NCI-H1417 (cell line): ENCODE measurements around the gene CFAP221.
"Not testable (repeated sequence)": the region's sequence is repeated elsewhere in the genome, so short reads cannot be mapped to it uniquely, and the experiment has no call there.

Source experiments
- DNase-seq, 3 experiments: peaks; one replicate each; lab custom pipeline; 2025; lab: John Stamatoyannopoulos, UW

The CFAP221 gene

DNA sequence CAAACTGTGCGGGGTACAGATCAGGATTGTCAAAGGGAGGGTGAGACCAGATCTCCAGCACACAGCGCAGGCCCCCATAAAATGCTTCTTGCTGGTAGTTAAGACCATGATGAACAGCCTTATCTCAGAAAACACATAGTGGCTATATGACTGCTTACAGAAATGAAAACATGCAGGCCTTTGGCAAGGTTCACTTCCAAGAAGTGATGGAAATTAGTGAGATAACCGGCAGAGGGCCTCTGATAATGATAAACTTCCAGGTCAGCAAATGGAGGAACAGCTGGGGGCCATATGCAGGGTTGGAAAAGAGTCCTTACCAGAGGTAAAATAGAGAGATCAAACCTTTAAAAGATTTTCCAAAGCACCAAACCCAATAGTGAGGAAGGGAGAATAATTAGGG lies 46.6 kb downstream of the CFAP221 start:
- no peak for DNase-seq

DNA sequence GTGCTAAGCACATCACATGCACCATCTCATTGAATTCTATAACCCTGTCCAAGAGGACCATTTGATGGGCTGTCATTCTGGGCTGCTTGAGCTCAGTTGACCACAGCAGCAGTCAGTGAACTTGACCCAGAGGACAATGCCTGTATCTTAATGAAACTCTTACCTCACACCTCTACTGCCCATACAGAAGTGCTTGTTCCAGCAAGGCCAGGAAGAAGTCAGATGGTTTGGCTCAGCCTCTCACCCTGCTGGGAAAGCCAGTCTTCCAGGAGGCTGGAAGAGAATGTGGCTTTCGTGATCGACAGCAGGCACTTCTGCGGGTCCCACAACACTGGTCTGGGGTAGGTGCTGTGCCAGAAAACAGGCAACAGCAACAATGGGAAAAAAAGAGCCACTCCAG lies 47.3 kb downstream of the CFAP221 start:
- no peak for DNase-seq

DNA sequence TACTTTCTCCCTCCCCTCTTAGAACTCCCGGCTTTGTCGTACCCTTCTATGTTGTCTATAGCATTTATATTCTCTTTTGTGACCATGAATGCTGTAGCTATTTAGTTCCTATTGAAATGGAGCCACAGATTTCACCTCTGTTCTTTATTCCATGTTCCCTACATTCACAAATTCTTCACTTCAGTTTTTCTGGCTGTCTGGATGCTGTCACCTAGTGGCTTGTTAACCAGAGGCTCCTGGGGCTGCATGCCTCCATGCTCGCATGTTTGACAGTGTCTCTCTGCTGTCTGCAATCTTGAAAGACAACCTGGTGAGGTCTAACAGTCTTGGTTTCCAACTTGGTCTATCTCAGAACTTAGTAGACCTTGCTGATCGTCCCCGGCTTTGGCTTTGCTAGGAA lies 48.2 kb downstream of the CFAP221 start:
- no peak for DNase-seq

DNA sequence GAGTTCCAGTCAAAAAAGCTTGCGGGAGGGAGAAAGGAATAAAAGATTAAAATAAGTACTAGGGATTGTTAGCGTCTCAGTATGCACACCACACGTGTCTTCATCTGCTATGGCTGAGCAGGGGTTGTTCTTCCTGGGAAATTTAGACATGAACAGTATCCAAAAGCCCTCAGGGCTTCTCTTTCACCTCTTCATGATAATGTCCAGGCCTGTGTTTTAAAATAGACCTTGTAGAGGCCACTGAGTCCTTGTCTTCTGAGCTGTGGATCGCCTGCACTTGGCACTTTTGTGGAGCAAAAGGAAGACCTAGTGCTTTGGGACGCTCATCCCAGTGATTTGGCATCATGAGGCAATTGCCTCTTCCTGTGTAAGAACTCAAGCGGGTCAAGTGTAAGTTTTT lies 52.4 kb downstream of the CFAP221 start:
- no peak for DNase-seq

DNA sequence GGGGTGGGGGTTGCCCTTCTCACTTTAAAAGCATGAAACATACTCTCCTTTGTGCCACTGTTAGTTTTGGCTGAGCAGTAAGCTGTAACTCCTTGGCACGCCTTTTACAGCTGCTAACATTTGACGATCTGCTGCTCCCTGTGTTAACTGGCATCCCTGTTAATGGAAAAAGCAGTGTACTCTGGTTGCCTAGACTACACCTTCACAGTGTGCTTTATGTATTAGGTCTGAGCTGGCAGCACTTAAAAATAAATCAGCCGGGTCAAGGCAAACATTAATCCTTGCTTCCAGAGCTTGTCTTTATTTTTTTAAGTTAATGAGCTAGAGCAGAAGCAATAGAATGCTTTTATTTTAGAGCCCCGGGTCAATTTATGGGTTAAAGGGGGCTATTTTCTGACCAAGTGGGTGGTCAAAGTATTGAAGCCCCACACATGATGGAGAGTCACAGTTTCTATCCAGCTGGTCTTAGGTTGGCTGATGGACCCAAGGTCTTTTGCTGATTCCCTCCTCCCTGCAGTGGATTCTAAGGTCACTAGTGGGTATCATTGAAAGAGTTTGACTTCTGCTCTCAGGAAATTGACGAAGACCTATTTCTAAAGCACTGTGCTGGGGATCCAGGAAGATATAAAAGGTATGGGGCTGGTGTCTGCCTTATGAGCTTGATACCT lies 54.5 kb downstream of the CFAP221 start:
- peak; percentile 55 to 87 (median 69) for DNase-seq

DNA sequence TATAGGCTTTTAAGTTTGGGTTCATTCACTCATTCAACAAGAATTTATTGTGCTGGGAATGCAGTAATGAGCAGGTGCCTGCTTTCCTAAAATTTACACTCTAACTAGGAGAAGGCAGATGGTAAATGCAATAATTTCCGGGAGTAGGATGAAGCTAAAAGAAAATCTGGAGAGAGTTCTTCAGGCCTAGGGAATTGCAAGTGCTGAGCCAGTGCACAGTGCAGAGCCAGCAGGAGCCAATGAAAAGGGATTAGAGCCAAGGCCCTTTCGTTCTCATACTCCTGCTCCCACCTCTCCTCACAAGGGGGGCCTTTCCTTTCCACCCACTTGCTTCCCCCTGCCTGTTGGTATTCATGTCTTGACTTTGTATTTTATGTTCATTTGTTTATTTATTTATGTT lies 55.1 kb downstream of the CFAP221 start:
- no peak for DNase-seq

DNA sequence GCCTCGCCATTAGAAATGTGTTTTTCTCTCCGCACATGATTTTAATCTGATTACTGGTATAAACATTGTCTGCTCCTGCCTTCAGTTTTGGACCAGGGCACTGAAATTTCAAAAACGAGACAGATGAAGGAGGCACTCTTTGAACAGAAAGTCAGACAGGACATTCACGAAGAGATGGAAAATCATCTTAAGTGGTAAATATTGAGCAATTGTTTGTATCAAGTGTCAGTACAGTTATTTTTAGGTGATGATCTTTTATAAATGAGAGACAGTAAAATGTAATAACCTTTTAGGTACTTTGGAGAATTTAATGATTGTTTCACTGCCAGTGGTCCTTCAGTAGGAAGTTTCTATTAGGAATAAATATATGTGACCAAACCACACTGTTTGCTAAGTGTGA lies 60.8 kb downstream of the CFAP221 start:
- DNase-seq: no peak

DNA sequence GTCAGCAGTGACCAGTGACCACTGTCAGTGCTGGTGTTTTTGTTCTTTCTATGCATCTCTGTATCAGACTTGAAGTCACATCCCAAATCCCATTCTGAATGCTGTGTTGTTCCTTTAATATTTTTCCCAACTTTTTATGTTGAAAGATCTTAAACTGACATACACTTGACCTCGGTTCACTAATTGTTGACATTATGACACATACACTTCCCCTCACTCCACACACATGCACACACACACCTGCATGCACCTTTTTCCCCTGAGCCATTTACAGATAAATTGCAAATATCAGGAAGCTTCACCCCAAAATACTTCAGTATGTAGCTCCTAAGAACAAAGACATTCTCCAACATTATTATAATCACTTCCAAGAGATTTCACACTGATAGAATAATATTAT lies 62.4 kb downstream of the CFAP221 start:
- DNase-seq: no peak

DNA sequence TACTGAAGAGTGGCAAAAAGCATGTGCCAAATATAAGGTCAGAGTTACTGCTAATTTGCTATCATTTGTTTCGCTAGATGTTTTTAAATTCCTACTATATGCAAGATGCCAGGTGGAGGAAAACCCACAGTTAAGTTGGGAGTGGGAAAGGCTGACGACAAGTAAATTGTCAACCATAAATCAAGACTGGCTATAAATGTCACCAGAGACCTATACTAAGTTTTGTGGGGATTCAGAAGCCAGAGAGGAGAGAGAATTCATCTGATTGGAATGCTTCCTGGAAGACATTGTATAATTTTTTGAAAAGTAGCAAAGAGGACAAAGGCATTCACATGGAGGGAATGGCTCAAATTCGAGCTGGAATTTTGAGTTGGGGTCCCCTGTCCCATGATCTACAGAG lies 64.3 kb downstream of the CFAP221 start:
- DNase-seq: peak in 1 of 3 experiments; percentile 10

DNA sequence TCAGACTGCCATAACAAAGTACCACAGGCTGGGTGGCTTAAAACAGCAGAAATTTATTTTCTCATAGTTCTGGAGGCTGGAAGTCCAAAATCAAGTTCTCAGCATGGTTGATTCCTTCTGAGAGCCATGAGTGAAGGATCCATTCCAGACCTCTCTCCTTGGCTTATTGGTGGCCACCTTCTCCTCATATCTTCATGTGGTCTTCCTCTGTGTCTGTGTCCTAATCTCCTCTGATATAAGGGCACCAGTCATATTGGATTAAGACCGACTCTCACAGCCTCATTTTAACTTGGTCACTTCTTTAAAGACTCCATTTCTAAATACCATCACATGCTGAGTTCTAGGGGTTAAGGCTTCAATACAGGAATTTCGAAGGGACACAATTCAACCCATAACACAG lies 65.1 kb downstream of the CFAP221 start:
- DNase-seq: no peak

DNA sequence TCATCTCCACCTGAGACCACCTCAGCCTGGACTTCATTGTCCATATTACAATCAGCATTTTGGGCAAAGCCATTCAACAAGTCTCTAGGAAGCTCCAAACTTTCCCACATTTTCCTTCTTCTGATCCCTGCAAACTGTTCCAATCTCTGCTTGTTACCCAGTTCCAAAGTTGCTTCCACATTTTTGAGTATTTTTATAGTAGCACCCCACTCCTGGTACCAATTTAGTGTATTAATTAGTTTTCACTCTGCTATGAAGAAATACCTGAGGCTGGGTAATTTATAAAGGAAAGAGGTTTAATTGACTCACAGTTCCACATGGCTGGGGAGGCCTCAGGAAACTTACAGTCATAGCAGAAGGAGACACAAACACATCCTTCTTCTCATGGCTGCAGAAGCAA lies 69.9 kb downstream of the CFAP221 start:
- not testable (repeated sequence) for DNase-seq

DNA sequence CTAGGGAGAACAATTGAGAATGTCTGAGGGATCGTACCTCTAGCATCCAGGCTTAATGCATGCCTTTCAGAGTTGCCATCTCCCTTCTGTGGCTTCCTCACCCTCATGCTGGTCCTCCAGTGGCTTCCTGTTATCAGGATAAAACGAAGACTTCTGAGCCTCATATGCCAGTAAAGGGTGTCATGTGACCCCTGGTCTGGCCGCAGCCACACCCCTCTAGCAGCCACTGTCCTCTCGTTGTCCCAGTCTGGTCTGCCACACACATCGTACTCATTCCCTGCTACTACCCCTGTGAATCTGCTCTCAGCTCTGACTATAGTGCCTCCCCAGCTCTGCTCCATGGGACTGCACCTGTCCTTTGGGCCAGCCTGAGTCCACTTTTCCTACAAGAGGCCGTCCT lies 72.2 kb downstream of the CFAP221 start:
- no peak for DNase-seq

DNA sequence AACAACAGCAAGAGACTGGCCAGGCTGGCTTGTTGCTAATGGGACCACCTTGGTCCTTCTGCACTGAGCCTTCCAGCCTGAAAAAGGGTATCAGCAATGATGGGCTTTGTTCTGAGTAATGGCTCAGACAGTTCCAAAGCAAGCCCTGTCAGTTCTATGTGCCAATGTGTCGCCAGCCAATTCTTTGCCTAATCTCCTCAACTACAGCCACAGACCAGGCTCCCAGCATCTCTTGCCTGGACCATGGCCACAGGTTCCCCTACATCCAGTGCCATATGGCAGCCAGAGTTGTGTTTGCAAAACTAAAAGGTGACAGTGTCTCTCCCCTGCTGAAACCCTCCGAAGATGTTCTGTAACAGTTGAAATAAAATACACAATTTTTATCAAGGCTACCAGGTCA lies 73.2 kb downstream of the CFAP221 start:
- DNase-seq: no peak

DNA sequence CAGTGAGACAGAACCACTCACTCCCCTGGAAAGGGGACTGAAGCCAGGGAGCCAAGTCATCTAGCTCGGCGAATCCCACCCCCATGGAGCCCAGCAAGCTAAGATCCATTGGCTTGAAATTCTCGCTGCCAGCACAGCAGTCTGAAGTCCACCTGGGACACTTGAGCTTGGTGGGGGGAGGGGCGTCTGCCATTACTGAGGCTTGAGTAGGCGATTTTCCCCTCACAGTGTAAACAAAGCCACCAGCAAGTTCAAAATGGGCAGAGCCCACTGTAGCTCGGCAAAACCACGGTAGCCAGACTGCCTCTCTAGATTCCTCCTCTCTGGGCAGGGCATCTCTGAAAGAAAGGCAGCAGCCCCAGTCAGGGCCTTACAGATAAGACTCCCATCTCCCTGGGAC lies 74.5 kb downstream of the CFAP221 start:
- peak in 1 of 3 experiments; percentile 8 for DNase-seq

DNA sequence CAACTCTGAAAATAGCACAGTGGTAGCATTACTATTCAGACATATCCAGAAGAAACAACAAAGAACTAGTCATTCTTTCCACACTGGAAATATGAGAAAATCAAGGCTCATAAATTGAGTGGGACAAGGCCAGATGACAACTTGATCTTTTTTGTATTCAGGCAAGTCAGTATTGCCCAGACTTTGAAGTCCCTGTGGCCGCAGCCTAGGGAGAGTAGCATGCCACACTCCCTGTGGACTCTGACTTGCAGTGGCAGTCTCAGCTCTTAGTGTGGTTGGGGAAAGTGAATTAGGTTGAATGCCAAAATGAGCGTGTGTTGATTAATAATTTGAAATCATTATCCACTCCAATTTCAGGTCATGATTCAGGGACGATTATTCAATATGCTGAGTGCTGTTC lies 81.0 kb downstream of the CFAP221 start:
- DNase-seq: no peak

DNA sequence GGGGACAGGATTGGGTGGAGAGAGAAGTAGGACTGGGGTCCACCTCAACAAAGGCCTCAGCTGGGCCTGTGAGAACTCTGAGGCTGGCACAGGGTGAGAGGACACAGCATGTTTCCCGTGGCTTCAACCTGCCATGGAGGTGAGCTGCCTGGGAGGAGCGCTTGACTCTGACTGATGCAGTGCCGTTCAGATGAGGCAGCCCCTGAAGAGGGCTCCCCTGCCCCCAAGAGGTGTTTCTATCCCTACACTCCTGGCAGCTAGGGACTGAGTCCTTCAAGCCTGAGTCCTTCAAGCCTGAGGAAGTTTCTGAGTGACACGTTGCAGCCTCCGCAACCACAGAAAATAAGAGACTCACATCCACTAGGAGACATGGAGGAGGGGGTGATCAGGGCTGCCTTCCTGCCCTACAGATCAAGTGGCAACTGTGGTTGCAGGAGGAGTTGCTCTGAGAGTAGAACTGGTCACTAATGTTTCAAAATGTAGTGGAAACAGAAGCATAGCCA lies 85.1 kb downstream of the CFAP221 start:
- no peak for DNase-seq

DNA sequence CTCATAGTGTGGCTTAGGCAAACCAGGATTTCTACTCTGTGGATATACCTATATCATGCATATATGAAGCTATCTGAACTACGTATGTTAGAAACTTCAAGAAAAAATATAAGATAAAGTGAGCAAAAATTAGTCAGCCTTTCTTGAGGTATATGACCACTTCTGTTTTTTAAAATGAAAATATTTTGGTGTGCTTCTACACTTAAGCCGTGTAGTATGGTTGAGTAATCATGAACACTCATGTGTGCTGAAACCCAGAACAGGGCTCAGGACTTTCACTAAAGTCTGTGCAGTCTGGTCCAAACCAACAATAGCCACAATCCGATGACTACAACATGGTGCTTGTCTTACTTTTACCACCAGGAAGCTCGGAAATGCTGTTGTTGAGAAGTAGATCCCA lies 85.9 kb downstream of the CFAP221 start:
- no peak for DNase-seq

DNA sequence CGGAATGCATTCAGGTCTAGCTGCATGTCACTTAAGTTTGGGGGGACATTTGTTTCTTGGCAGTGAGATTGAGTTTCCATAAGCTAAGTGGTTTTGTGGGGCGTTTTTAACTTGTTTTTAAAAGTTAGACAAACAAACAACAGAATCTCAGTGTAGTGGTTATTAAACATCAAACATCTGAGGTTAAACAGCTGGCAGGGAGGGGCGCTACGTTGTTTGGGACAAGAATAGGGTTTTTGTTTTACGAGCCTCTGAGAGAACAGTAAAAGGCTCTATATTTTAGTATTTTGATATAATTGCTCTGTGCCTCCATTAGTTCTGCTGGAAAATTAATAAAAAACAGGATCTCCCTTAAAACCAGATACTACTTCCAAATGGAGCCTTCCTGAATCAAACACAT lies 93.1 kb downstream of the CFAP221 start:
- no peak for DNase-seq

DNA sequence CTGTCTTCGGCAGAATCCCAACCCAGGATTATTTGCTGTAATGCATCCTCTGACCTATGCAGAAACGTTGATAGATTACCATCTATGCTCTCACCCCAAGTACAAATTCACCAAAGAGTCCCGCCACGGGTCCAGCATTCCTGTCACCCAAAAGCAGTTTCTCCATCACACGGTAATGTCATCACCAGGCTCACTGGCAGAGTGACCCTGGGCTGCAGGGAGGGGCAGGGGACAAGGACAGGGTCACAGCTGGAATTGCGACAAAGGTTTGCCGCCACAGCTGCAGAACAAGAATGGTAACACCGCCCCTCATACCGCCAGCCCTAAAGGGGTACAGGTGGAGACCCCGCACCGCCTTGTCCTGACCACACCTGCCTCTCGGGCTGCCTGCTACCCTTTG lies 94.0 kb downstream of the CFAP221 start:
- no peak for DNase-seq

DNA sequence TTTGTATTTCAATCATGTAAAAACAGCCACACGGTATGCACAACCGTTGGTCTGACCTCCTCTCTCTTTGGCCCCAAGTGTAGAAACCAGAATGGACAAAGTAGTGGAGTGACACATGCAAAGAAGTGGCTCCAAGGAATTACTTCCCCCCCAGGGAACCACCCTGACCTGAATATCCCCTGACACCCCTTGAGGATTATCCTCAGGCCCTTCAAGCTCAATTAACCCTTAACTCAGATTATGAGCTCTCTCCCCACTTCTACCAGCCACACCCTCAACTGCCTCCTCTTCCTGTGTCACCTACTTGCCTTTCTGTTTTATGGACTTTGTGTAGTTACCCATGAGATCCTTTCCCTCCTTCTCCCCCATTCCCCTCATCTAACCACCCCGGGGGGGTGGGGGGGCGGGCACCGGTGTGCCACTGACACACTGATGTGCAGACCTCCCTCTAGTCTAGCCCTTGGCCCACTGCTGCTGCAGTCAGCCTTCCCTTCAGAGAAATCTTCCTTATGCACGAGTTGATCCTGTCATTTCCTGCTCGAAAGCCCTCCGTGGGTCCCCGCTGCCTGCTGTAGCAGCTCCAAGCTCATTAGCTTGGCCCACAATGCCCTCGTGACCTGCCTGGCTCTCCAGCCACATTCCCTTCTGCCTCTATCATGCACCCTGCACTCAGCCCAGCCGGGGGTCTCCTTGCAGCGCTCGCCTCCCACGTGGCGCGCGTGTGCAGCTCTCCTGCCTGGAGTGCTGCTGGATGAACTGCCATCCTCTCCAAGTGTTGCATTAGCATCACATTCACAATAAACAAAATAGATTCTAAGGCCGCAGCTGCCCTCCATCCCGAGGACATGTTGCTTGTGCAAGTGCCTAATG lies 94.7 kb downstream of the CFAP221 start:
- DNase-seq: peak; percentile 10 to 75 (median 53)

DNA sequence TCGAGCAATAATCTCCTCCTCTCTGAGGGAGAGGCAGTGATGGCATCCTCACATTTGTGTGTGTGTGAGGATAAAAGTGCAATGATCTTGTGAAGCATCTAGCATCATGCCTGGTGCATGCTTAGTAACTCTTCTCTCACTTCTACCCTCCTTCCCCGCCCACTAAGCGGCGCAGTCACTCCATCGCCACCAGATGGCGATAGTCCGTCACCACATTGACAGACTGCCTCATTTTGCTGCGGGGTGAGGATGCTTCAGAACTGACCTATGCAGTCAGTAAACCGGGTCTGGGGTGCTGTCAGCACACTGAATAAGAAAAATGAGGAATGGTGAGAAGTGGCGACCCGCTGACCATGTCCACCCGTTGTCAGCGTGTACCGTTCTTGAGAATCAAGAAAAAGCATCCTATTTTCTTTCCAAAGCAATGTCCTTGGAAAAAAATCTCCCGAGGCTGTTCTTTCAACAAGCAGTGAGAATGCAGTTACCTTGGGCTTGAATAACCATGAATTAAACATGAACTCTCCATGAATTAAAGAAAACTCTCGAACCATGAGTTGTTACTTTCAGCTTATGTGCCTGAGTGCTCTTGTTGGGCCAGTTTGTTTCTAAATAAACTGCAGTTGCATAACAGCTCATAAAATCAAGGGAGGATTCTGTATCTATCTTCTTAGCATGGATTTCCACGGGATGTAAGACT lies 97.5 kb downstream of the CFAP221 start:
- peak; percentile 47 to 81 (median 64) for DNase-seq

DNA sequence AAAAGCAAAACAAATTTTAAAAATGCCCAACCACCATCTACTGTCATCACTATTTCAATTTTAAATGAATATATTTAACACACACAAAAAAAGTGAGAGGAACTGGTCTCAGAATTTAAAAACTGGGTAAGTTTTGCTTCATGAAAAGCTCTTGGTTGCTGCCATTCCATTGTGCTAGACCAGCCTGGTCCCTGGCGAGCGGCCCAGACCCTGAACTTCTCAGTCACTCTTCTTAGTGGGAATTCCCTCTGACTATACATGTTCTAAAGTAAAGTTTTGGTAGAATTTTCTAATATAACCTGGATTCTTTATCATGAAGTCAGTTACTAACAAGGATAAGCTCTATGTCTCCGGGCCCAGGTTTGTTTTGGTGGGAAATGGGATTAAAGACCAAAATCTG lies 99.9 kb downstream of the CFAP221 start:
- no peak for DNase-seq
